T-cell (primary cell): ENCODE data around the gene ADAM10. TPM values are rescaled to one million over a fixed set of nuclear protein-coding genes. Genes with fewer than 3 reads are reported as not detected.
A peak's percentile ranks its signal among the peaks of the same experiment; 100 is the strongest.

ENCODE experiments used
- ATAC-seq, 4 experiments: fragments of 200-7000 bp in 3 of 4; fragments of 150-1000 bp in 1 of 4; cut with Tn5 transposase; replicated peaks in 1 of 4; 1 replicate in 3 of 4; 2 replicates in 1 of 4; pipeline ENCODE4 v1.10.0; 2021; ENCODE audit warnings: moderate library complexity in 3 of 4, mild to moderate bottlenecking in 2 of 4, moderate number of reproducible peaks in 1 of 4
- CTCF ChIA-PET, 2 donors: fragments of 300-600 bp; sonication (Branson Sonifier 250); formaldehyde crosslinking; loops; one replicate each; lab custom pipeline; 2022; ENCODE audit warnings: antibody characterized with exemption in 2 of 2; lab: Charles Lee
- POLR2A ChIA-PET, 2 donors: fragments of 300-600 bp; sonication (Branson Sonifier 250); formaldehyde crosslinking; loops; one replicate each; lab custom pipeline; 2022; ENCODE audit warnings: antibody characterized with exemption in 2 of 2; lab: Charles Lee
- DNase-seq, 35 experiments: peaks; one replicate each; pipeline versions ENCODE4 v3.0.0 to v3.0.0-alpha.2; 2013 to 2023
- H3K27ac ChIP-seq: one replicate; pipeline ENCODE4 v1.5.1; 2013; ENCODE audit warnings: low read length
- H3K27me3 ChIP-seq, 2 experiments: replicated peaks in 1 of 2; 1 replicate in 1 of 2; 2 replicates in 1 of 2; pipeline versions ENCODE4 v1.6.1 to v1.7.0; 2013; ENCODE audit warnings: low read length in 1 of 2, mixed read lengths in 1 of 2; ENCODE audit not compliant: control insufficient read depth in 2 of 2, insufficient read depth in 2 of 2; ENCODE audit errors: extremely low read depth in 1 of 2
- H3K36me3 ChIP-seq, 2 donors: 1 replicate in 1 of 2; 2 replicates in 1 of 2; pipeline versions ENCODE4 v1.6.1 to v1.7.0; 2013; ENCODE audit warnings: low read length in 1 of 2; ENCODE audit not compliant: control insufficient read depth in 2 of 2, insufficient read depth in 1 of 2; ENCODE audit errors: extremely low read depth in 1 of 2
- H3K4me1 ChIP-seq, 2 experiments: 1 replicate in 1 of 2; 2 replicates in 1 of 2; pipeline versions ENCODE4 v1.6.1 to v1.7.0; 2013; ENCODE audit warnings: low read length in 2 of 2, mixed read lengths in 1 of 2; ENCODE audit not compliant: insufficient read depth in 2 of 2, control insufficient read depth in 1 of 2; ENCODE audit errors: extremely low read depth in 1 of 2
- H3K4me3 ChIP-seq, 2 donors: 1 replicate in 1 of 2; 2 replicates in 1 of 2; pipeline versions ENCODE4 v1.5.1 to v1.7.0; 2013; ENCODE audit warnings: mild to moderate bottlenecking in 2 of 2, low read length in 1 of 2, moderate library complexity in 1 of 2; ENCODE audit not compliant: control insufficient read depth in 1 of 2; ENCODE audit errors: extremely low read depth in 1 of 2
- H3K9me3 ChIP-seq: 2 replicates; pipeline ENCODE4 v1.7.0; 2013
- H3K27ac Mint-ChIP-seq, 2 donors: one replicate each; pipeline ENCODE4 v1.8.0; 2020 to 2021; ENCODE audit warnings: mild to moderate bottlenecking in 2 of 2, mixed read lengths in 2 of 2
- H3K27me3 Mint-ChIP-seq, 2 donors: one replicate each; pipeline ENCODE4 v1.8.0; 2021 to 2022; ENCODE audit warnings: mixed read lengths in 2 of 2
- H3K36me3 Mint-ChIP-seq: one replicate; pipeline ENCODE4 v1.8.0; 2021; ENCODE audit warnings: mixed read lengths
- H3K4me1 Mint-ChIP-seq, 3 donors: one replicate each; pipeline ENCODE4 v1.8.0; 2020 to 2022; ENCODE audit warnings: mixed read lengths in 3 of 3, mild to moderate bottlenecking in 1 of 3
- H3K4me3 Mint-ChIP-seq, 3 donors: one replicate each; pipeline ENCODE4 v1.8.0; 2020 to 2022; ENCODE audit warnings: mild to moderate bottlenecking in 3 of 3, mixed read lengths in 3 of 3, moderate library complexity in 3 of 3
- H3K9me3 Mint-ChIP-seq, 3 donors: one replicate each; pipeline ENCODE4 v1.8.0; 2020 to 2022; ENCODE audit warnings: mixed read lengths in 3 of 3
- WGBS: methylation state at CpG from one replicate; pipeline ENCODE4 v1.1.5; 2013; ENCODE audit warnings: missing lambda C conversion rate; ENCODE audit not compliant: insufficient coverage; 5-methylcytosine and 5-hydroxymethylcytosine counted together
- total RNA-seq, 35 experiments: library from RNA in 6 of 35; stranded (reverse) in 6 of 35; fragments of 120-200 nt in 1 of 35; gene quantifications; one replicate each; pipeline versions ENCODE4 v1.2.1 to v1.2.4 and lab custom pipeline; 2013 to 2026

Gene ADAM10
- total RNA-seq, 5 donors from 2014 or later (not counting 1 experiment from before 2014, with no cell fraction given): 99.5 to 146 (median 113) TPM

DNA sequence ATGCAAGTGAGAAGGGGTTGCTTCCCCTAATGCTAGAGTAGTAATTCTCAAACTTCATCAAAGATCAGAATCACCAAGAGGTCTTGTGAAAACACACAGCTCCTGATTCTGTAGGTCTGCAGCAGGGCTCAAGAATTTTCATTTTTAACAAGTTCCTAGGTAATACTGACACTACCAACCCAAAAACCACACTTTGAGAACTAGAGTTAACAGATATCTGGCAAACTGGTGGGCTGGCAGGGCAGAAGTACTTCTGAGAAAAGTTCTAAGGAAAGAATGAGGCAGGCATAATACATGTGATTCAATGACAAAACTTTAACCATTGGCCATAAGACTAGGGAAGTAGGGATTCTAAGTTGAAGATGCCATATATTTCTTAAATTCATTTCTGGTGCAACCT is 12.8 kb upstream of the ADAM10 start:
- Mint-ChIP-seq H3K27ac (no peak overlapping the region), H3K27me3 (no peaks in the 10 kb centered on the region), H3K4me1 (no peaks in the 10 kb centered on the region), H3K9me3 (peaks cover 0 to 4% (median 4%) of the 10 kb centered on the region in 3 donors), H3K4me3 (no peak overlapping the region), H3K36me3 (no peaks in the 10 kb centered on the region)
- POLR2A ChIA-PET: no interaction called here
- H3K4me3 ChIP-seq: no peak overlapping the region
- no peak for DNase-seq
- no peaks in the 10 kb centered on the region for H3K9me3 ChIP-seq
- CTCF ChIA-PET: no interaction called here
- H3K27ac ChIP-seq: no peak overlapping the region
- no peaks in the 10 kb centered on the region for H3K36me3 ChIP-seq
- ATAC-seq: no peak
- H3K4me1 ChIP-seq: no peaks in the 10 kb centered on the region
- H3K27me3 ChIP-seq: no peaks in the 10 kb centered on the region

DNA sequence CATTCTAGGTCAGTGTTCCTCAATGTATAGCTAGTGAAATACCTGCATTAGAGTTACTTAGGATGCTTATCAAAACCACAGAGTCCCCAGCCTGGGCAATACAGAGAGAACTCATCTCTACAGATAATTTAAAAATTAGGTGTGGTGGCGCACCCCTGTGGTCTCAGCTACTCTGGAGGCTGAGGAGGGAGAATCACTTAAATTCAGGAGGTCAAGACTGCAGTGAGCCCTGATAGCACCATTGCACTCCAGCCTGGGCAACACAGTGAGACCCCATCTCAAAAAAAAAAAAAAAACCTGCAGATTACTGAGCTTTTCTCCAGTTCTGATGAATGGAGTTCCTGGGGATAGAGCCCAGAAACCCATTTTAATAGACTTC is 11.5 kb upstream of the ADAM10 start:
- no CpG with 5 or more reads among the region's 1 CpG for WGBS
- DNase-seq (peak in 8 of 35 experiments; percentile 6 to 44 (median 14)), ATAC-seq (peak in 2 of 4 experiments; percentile 26 to 36)
- H3K4me1 Mint-ChIP-seq: no peaks in the 10 kb centered on the region
- H3K9me3 Mint-ChIP-seq: peaks cover 0 to 4% (median 4%) of the 10 kb centered on the region in 3 donors
- ChIA-PET CTCF (interaction anchor here (0.6 to 1.4 kb wide), 5 partner anchors 10 to 1040 kb away, joined by 3 to 9 read pairs (median 3); partner anchors contain the start of gene MINDY2 (in 1 of the 2)), POLR2A (interaction anchor here (0.6 kb wide), 2 partner anchors 127 to 165 kb away, joined by 4 read pairs; no protein-coding TSS in a partner anchor)
- H3K4me3 Mint-ChIP-seq: no peak overlapping the region
- H3K27me3 Mint-ChIP-seq: no peaks in the 10 kb centered on the region
- H3K4me1 ChIP-seq: no peaks in the 10 kb centered on the region
- peaks cover 0 to 8% of the 10 kb centered on the region in 2 experiments for H3K27me3 ChIP-seq
- no peak overlapping the region for H3K27ac ChIP-seq
- no peaks in the 10 kb centered on the region for H3K9me3 ChIP-seq
- H3K36me3 ChIP-seq: no peaks in the 10 kb centered on the region
- no peaks in the 10 kb centered on the region for H3K36me3 Mint-ChIP-seq
- H3K4me3 ChIP-seq: no peak overlapping the region
- H3K27ac Mint-ChIP-seq: no peak overlapping the region

DNA sequence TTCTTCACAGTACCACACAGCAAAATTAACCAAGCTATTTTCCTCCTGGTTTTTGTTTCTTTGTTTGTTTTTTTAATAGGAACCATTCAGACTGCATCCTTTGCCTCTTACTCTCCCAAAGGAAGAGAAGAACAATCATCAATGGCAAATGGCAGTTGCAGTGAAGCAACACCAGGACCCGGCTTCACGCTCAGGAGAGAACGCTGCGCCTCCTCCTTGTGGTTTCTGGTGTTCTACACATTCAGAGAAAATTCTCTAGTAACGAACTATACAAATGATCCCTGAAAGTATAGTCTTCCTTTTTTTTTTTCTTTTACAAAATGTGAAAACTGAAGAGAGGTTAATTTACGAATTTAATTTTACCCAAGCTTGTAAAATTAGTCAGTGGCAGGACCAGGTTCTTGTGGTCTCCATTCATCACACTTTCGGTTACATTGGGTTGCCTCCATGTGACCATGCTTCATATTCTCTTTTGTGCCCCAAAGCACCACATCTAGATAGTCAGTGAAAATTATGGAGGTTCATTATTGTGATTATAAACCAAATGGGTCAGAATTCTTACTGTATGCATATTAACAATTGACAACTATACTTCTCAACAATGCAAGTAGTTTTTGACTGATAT is 11.0 kb upstream of the ADAM10 start:
- Mint-ChIP-seq H3K27ac (no peak overlapping the region), H3K9me3 (peaks cover 0 to 4% (median 4%) of the 10 kb centered on the region in 3 donors), H3K27me3 (no peaks in the 10 kb centered on the region), H3K36me3 (no peaks in the 10 kb centered on the region), H3K4me1 (no peaks in the 10 kb centered on the region), H3K4me3 (no peak overlapping the region)
- no peak overlapping the region for H3K4me3 ChIP-seq
- no peaks in the 10 kb centered on the region for H3K9me3 ChIP-seq
- H3K4me1 ChIP-seq: no peaks in the 10 kb centered on the region
- H3K36me3 ChIP-seq: no peaks in the 10 kb centered on the region
- no peak for ATAC-seq
- WGBS: no CpG with 5 or more reads among the region's 7 CpGs
- H3K27ac ChIP-seq: no peak overlapping the region
- POLR2A ChIA-PET: interaction anchor here (0.6 kb wide), 2 partner anchors 164 to 247 kb away, joined by 3 to 4 read pairs; no protein-coding TSS in a partner anchor
- CTCF ChIA-PET: interaction anchor here (0.7 to 1.4 kb wide), 7 partner anchors 10 to 1040 kb away, joined by 3 to 9 read pairs (median 3); partner anchors contain the start of gene MINDY2 (in 1 of the 2)
- H3K27me3 ChIP-seq: peaks cover 0 to 8% of the 10 kb centered on the region in 2 experiments
- DNase-seq: no peak

DNA sequence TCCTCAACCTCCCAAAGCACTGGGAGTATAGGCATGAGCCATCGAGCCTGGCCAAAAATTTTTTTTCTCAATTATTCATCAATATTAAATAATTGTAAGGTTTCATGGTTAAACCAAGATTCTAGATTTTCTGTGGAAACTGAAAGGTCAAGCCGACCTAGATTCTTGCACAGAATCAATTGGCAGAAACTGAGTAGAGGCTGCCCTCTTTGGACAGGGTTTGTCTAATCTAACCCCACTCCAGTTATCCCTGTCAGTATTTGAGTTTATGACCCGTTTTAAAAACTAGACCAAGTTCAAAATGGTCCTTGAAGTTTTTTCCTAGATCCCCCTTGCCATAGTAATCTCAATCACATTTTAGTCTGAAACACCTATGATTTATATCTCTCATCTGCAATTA is 8.6 kb upstream of the ADAM10 start:
- no peaks in the 10 kb centered on the region for H3K9me3 Mint-ChIP-seq
- Histone ChIP-seq H3K9me3 (no peaks in the 10 kb centered on the region), H3K4me1 (no peaks in the 10 kb centered on the region), H3K4me3 (no peak overlapping the region), H3K36me3 (no peaks in the 10 kb centered on the region), H3K27me3 (peaks cover 0 to 8% of the 10 kb centered on the region in 2 experiments), H3K27ac (no peak overlapping the region)
- DNase-seq: no peak
- no peak overlapping the region for H3K27ac Mint-ChIP-seq
- POLR2A ChIA-PET: no interaction called here
- CTCF ChIA-PET: interaction anchor here in 1 of 2 donors (1.2 kb wide), 1 partner anchor 12 kb away, joined by 6 read pairs; the partner anchor contains the start of gene MINDY2
- ATAC-seq: no peak
- WGBS: no CpG with 5 or more reads among the region's 3 CpGs
- no peaks in the 10 kb centered on the region for H3K36me3 Mint-ChIP-seq
- no peaks in the 10 kb centered on the region for H3K27me3 Mint-ChIP-seq
- H3K4me3 Mint-ChIP-seq: no peak overlapping the region
- no peaks in the 10 kb centered on the region for H3K4me1 Mint-ChIP-seq

DNA sequence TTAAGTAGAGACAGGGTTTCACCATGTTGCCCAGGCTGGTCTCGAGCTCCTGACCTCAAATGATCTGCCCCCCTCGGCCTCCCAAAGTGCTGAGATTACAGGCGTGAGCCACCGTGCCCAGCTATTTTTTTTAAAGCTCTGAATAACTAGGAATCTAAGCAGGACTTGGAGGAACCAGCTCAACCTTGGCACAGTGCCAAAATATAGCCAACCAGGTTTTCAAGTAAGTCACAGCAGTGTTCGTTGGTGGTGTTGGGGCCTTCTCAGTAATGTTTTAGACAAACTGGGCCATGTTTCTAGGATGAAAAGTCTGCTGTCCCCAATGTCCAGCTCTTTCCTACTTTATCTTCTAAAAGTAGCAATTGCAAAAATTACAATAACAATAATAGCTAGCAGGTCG is 6.4 kb upstream of the ADAM10 start:
- no peak for ATAC-seq
- Mint-ChIP-seq H3K4me1 (no peaks in the 10 kb centered on the region), H3K4me3 (no peak overlapping the region), H3K36me3 (no peaks in the 10 kb centered on the region), H3K27ac (no peak overlapping the region), H3K9me3 (no peaks in the 10 kb centered on the region), H3K27me3 (no peaks in the 10 kb centered on the region)
- POLR2A ChIA-PET: interaction anchor here in 1 of 2 donors (1.4 kb wide), 1 partner anchor 15 kb away, joined by 4 read pairs; the partner anchor contains the start of gene MINDY2
- Histone ChIP-seq H3K27ac (no peak overlapping the region), H3K36me3 (no peaks in the 10 kb centered on the region), H3K9me3 (no peaks in the 10 kb centered on the region), H3K27me3 (peaks cover 0 to 8% of the 10 kb centered on the region in 2 experiments), H3K4me1 (no peaks in the 10 kb centered on the region), H3K4me3 (no peak overlapping the region)
- CTCF ChIA-PET: interaction anchor here (0.5 to 1.4 kb wide), 4 partner anchors 15 to 573 kb away, joined by 3 to 6 read pairs (median 3); partner anchors contain the start of gene MINDY2 (in 1 of the 2)
- no peak for DNase-seq
- WGBS: 81% methylated on average over 4 of the region's 6 CpGs

DNA sequence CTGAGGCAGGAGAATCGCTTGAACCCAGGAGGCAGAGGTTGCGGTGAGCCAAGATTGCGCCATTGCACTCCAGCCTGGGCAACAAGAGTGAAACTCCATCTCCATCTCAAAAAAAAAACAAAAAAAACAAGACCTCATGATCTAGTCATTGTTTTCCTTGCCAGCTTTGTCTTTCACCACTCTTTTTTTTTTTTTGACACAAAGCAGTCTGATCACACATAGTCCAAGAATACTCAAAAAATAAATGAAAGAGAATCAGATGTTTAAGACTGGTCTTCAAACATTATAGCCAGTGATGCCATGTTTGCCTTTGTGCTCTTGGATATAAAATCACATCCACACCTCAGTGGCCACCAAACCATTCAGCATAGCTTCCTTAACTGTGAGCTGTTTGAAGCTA is 5.8 kb upstream of the ADAM10 start:
- Mint-ChIP-seq H3K27me3 (no peaks in the 10 kb centered on the region), H3K4me1 (peaks cover 3 to 5% (median 4%) of the 10 kb centered on the region in 3 donors), H3K36me3 (no peaks in the 10 kb centered on the region), H3K9me3 (no peaks in the 10 kb centered on the region), H3K4me3 (no peak overlapping the region), H3K27ac (no peak overlapping the region)
- Histone ChIP-seq H3K27ac (no peak overlapping the region), H3K4me1 (peaks cover 0 to 3% of the 10 kb centered on the region in 2 experiments), H3K4me3 (no peak overlapping the region), H3K36me3 (no peaks in the 10 kb centered on the region), H3K27me3 (peaks cover 0 to 8% of the 10 kb centered on the region in 2 experiments), H3K9me3 (no peaks in the 10 kb centered on the region)
- ATAC-seq: no peak
- DNase-seq: no peak
- CTCF ChIA-PET: interaction anchor here (0.5 to 1.4 kb wide), 3 partner anchors 16 to 59 kb away, joined by 3 read pairs; partner anchors contain the start of gene MINDY2 (in 1 of the 2)
- no CpG with 5 or more reads among the region's 3 CpGs for WGBS
- POLR2A ChIA-PET: interaction anchor here (0.6 to 1.4 kb wide), 2 partner anchors 9 to 15 kb away, joined by 4 to 11 read pairs; partner anchors contain the start of gene MINDY2 (in 1 of the 2)
